HepG2 (cell line): ENCODE results near the gene VWA1. TPM values are rescaled to one million over a fixed set of nuclear protein-coding genes. Genes with fewer than 3 reads are reported as not detected.

ENCODE experiments used
- CBX2 ChIP-seq, 2 experiments: fragments of 200-600 bp in 1 of 2; sonication (generic); formaldehyde crosslinking in 1 of 2; IDR thresholded peaks; 2 replicates each; pipeline versions ENCODE4 v1.7.0 to v1.8.1; 2018 to 2022; ENCODE audit warnings: low read depth in 2 of 2, low read length in 1 of 2, mild to moderate bottlenecking in 1 of 2, missing genetic modification reagents in 1 of 2
- CEBPB ChIP-seq: IDR thresholded peaks from 2 replicates; pipeline ENCODE4 v1.6.1; 2011; ENCODE audit warnings: low read depth, low read length, improper control_type of control experiment, borderline replicate concordance
- ELF4 ChIP-seq: sonication (generic); formaldehyde crosslinking; IDR thresholded peaks from 2 replicates; pipeline ENCODE4 v1.5.0; 2020; ENCODE audit warnings: missing genetic modification reagents, mild to moderate bottlenecking, moderate library complexity, borderline replicate concordance
- FOXA3 ChIP-seq: IDR thresholded peaks from 2 replicates; pipeline ENCODE4 v1.6.1; 2016; ENCODE audit warnings: missing genetic modification reagents, missing compliant biosample characterization
- GTF2F1 ChIP-seq: fragments of 150-350 bp; IDR thresholded peaks from 2 replicates; pipeline ENCODE4 v1.6.1; 2014; ENCODE audit warnings: low read length
- JUNB ChIP-seq: sonication (generic); formaldehyde crosslinking; IDR thresholded peaks from 2 replicates; pipeline ENCODE4 v1.8.0; 2022; ENCODE audit warnings: missing genetic modification reagents, mild to moderate bottlenecking, borderline replicate concordance
- KDM5B ChIP-seq: sonication (generic); formaldehyde crosslinking; IDR thresholded peaks from 2 replicates; pipeline ENCODE4 v1.4.0; 2020; ENCODE audit warnings: missing genetic modification reagents, mild to moderate bottlenecking, borderline replicate concordance
- NRL ChIP-seq: sonication (generic); formaldehyde crosslinking; IDR thresholded peaks from 2 replicates; pipeline ENCODE4 v1.5.0; 2020; ENCODE audit warnings: missing genetic modification reagents, mild to moderate bottlenecking, moderate library complexity, borderline replicate concordance
- SKI ChIP-seq: fragments of 450-650 bp; IDR thresholded peaks from one replicate; pipeline ENCODE4 v1.6.1; 2018; ENCODE audit warnings: mild to moderate bottlenecking; ENCODE audit not compliant: partially characterized antibody
- TBX2 ChIP-seq: sonication (generic); formaldehyde crosslinking; IDR thresholded peaks from 2 replicates; pipeline ENCODE4 v1.5.0; 2020; ENCODE audit warnings: missing genetic modification reagents, mild to moderate bottlenecking, borderline replicate concordance
- TP53 ChIP-seq: sonication (generic); formaldehyde crosslinking; conservative IDR thresholded peaks from 2 replicates; pipeline ENCODE4 v1.4.0; 2020; ENCODE audit warnings: missing genetic modification reagents
- ZFP37 ChIP-seq: sonication (generic); formaldehyde crosslinking; IDR thresholded peaks from 2 replicates; pipeline ENCODE4 v1.4.0; 2020; ENCODE audit warnings: missing genetic modification reagents, borderline replicate concordance
- polyA plus RNA-seq, 8 experiments: library from polyadenylated mRNA; depleted of rRNA in 3 of 8; stranded (reverse) in 7 of 8; unstranded in 1 of 8; fragments of >200 nt; fragmentation: Illumina TruSeq in 4 of 8; extraction: Trizol in 4 of 8; gene quantifications; 2 replicates each; pipeline versions ENCODE4 v1.2.1 to v1.2.3, GENCODE V29; 2011 to 2016; ENCODE audit warnings: low read depth in 4 of 8, missing spikeins in 1 of 8, mixed read lengths in 1 of 8; ENCODE audit not compliant: insufficient read depth in 1 of 8
- total RNA-seq, 5 experiments: library from RNA; depleted of rRNA; stranded (reverse); fragments of >200 nt; fragmentation: Illumina TruSeq; extraction: Trizol; gene quantifications; 2 replicates each; pipeline ENCODE4 v1.2.3, GENCODE V29; 2016; ENCODE audit warnings: low read depth in 1 of 5
- TF ChIP-seq, protein P1 (sequence below): sonication (generic); formaldehyde crosslinking; IDR thresholded peaks from 2 replicates; pipeline ENCODE4 v1.8.1; 2023; ENCODE audit warnings: mild to moderate bottlenecking, missing genetic modification reagents
- TF ChIP-seq, protein P2 (sequence below): sonication (generic); formaldehyde crosslinking; IDR thresholded peaks from 2 replicates; pipeline ENCODE4 v1.4.0; 2020; ENCODE audit warnings: mild to moderate bottlenecking, missing genetic modification reagents, borderline replicate concordance
- TF ChIP-seq, protein P3 (sequence below): IDR thresholded peaks from 2 replicates; pipeline ENCODE4 v1.6.1; 2016; ENCODE audit warnings: missing biosample characterization, missing genetic modification reagents, low read depth
- TF ChIP-seq, protein P4 (sequence below): sonication (generic); formaldehyde crosslinking; IDR thresholded peaks from 2 replicates; pipeline ENCODE4 v1.8.0; 2022; ENCODE audit warnings: missing genetic modification reagents, mild to moderate bottlenecking, moderate library complexity, borderline replicate concordance

Gene VWA1
- total and polyA plus RNA-seq, 2 of the 13 experiments (the other 11 are each of a cell fraction or from before 2014, with no cell fraction given): 40.9 to 57.5 TPM

DNA sequence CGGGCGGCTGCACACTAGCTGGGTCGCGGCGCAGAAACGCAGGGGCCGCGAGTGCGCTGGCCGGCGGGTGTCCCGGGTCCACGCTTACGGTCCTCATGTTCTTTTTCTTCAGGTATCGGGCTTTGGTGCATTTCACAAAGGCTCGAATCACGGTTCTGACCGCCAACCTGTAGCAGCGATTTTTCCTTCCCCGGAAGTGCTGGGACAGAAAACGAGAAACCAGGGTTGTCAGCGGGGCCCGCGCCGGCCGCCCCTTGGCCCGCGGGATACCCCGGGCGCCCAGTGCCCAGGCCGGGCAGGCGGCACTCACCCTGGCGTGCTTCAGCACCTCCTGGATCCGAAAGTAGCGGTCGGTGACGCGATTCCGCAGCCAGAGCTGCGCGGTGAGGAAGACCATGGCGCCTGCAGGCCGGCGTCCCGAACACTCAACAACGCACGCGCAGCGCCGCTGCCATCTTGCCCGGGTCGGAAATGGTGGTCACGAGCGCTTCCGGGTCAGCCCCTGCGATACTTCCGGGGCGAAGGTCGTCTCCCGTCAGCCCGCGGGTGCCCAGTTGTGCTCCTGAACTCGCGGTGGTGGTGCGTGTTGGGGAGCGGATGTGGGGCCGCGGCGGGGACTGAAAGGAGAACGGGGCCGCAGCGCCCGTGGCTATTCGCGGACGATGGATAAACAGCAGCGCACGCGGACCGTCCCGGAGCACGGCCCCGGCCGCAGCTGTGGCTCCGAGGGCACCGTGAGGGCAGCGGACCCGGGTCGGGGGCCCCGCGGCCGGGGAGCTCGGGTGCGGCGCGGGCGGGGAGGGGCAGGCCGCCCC lies 28.5 kb upstream of the VWA1 start, which contains the start of gene MRPL20 (continued):
- TF ChIP-seq FOXA3 (CRISPR knock-in tag): peak; percentile 78
- peak; percentile 49; the same call in 1 of the 2 replicates for TF ChIP-seq NRL (CRISPR knock-in tag)
- peak; percentile 56 for TF ChIP-seq KDM5B (CRISPR knock-in tag)
- peak; percentile 15; the same call in 1 of the 2 replicates for TF ChIP-seq JUNB (CRISPR knock-in tag)
- TF ChIP-seq, protein P1, sequence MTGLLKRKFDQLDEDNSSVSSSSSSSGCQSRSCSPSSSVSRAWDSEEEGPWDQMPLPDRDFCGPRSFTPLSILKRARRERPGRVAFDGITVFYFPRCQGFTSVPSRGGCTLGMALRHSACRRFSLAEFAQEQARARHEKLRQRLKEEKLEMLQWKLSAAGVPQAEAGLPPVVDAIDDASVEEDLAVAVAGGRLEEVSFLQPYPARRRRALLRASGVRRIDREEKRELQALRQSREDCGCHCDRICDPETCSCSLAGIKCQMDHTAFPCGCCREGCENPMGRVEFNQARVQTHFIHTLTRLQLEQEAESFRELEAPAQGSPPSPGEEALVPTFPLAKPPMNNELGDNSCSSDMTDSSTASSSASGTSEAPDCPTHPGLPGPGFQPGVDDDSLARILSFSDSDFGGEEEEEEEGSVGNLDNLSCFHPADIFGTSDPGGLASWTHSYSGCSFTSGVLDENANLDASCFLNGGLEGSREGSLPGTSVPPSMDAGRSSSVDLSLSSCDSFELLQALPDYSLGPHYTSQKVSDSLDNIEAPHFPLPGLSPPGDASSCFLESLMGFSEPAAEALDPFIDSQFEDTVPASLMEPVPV (CRISPR knock-in tag): peak; percentile 71; the same call in 1 of the 2 replicates
- no peak for TF ChIP-seq ZFP37 (CRISPR knock-in tag)
- no peak for TF ChIP-seq CEBPB
- peak; percentile 77; the same call in 1 of the 2 replicates for TF ChIP-seq ELF4
- TF ChIP-seq GTF2F1: no peak
- TF ChIP-seq, protein P2, sequence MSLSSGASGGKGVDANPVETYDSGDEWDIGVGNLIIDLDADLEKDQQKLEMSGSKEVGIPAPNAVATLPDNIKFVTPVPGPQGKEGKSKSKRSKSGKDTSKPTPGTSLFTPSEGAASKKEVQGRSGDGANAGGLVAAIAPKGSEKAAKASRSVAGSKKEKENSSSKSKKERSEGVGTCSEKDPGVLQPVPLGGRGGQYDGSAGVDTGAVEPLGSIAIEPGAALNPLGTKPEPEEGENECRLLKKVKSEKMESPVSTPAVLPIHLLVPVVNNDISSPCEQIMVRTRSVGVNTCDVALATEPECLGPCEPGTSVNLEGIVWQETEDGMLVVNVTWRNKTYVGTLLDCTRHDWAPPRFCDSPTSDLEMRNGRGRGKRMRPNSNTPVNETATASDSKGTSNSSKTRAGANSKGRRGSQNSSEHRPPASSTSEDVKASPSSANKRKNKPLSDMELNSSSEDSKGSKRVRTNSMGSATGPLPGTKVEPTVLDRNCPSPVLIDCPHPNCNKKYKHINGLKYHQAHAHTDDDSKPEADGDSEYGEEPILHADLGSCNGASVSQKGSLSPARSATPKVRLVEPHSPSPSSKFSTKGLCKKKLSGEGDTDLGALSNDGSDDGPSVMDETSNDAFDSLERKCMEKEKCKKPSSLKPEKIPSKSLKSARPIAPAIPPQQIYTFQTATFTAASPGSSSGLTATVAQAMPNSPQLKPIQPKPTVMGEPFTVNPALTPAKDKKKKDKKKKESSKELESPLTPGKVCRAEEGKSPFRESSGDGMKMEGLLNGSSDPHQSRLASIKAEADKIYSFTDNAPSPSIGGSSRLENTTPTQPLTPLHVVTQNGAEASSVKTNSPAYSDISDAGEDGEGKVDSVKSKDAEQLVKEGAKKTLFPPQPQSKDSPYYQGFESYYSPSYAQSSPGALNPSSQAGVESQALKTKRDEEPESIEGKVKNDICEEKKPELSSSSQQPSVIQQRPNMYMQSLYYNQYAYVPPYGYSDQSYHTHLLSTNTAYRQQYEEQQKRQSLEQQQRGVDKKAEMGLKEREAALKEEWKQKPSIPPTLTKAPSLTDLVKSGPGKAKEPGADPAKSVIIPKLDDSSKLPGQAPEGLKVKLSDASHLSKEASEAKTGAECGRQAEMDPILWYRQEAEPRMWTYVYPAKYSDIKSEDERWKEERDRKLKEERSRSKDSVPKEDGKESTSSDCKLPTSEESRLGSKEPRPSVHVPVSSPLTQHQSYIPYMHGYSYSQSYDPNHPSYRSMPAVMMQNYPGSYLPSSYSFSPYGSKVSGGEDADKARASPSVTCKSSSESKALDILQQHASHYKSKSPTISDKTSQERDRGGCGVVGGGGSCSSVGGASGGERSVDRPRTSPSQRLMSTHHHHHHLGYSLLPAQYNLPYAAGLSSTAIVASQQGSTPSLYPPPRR (CRISPR knock-in tag): 0 out of 2 replicates have a peak, but pooled peaks have one; percentile 30
- TF ChIP-seq CBX2 (IDR thresholded peaks at IDR 0.05; ENCODE audit: low read depth, low read length): no peak
- TF ChIP-seq CBX2 (CRISPR knock-in tag; IDR thresholded peaks at IDR 0.05; ENCODE audit: low read depth): 0 out of 2 replicates have a peak, but pooled peaks have one; percentile 65
- TF ChIP-seq TBX2 (CRISPR knock-in tag): peak; percentile 86
- TF ChIP-seq, protein P3, sequence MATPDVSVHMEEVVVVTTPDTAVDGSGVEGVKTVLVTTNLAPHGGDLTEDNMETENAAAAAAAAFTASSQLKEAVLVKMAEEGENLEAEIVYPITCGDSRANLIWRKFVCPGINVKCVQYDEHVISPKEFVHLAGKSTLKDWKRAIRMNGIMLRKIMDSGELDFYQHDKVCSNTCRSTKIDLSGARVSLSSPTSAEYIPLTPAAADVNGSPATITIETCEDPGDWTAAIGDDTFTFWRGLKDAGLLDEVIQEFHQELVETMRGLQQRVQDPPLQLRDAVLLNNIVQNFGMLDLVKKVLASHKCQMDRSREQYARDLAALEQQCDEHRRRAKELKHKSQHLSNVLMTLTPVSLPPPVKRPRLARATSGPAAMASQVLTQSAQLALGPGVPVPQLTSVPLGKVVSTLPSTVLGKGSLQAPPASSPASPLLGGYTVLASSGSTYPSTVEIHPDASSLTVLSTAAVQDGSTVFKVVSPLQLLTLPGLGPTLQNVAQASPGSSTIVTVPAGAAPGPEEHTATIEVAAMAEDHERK: peak; percentile 64; the same call in 1 of the 2 replicates
- TF ChIP-seq, protein P4, sequence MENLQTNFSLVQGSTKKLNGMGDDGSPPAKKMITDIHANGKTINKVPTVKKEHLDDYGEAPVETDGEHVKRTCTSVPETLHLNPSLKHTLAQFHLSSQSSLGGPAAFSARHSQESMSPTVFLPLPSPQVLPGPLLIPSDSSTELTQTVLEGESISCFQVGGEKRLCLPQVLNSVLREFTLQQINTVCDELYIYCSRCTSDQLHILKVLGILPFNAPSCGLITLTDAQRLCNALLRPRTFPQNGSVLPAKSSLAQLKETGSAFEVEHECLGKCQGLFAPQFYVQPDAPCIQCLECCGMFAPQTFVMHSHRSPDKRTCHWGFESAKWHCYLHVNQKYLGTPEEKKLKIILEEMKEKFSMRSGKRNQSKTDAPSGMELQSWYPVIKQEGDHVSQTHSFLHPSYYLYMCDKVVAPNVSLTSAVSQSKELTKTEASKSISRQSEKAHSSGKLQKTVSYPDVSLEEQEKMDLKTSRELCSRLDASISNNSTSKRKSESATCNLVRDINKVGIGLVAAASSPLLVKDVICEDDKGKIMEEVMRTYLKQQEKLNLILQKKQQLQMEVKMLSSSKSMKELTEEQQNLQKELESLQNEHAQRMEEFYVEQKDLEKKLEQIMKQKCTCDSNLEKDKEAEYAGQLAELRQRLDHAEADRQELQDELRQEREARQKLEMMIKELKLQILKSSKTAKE (CRISPR knock-in tag): peak; percentile 70; the same call in 1 of the 2 replicates
- TF ChIP-seq TP53 (CRISPR knock-in tag): no peak; the same call in 1 of the 2 replicates
- no peak for TF ChIP-seq SKI
